H54 (cell line): Measurements from ENCODE around the gene ARSB.
"Not testable (repeated sequence)": the region's sequence is repeated elsewhere in the genome, so short reads cannot be mapped to it uniquely, and the experiment has no call there.

Experiments used
- DNase-seq: peaks from one replicate; pipeline ENCODE4 v3.0.0; 2011; ENCODE audit warnings: low spot score, mixed read lengths; ENCODE audit not compliant: insufficient read length
- FAIRE-seq: peaks from 3 replicates; lab custom pipeline; 2011; peaks lifted over from hg19 to GRCh38; lab: Jason Lieb, UNC
- POLR2A ChIP-seq: IDR thresholded peaks from 2 replicates; pipeline ENCODE4 v1.6.1; 2011; ENCODE audit warnings: low read depth, mild to moderate bottlenecking, low read length

Gene ARSB

DNA sequence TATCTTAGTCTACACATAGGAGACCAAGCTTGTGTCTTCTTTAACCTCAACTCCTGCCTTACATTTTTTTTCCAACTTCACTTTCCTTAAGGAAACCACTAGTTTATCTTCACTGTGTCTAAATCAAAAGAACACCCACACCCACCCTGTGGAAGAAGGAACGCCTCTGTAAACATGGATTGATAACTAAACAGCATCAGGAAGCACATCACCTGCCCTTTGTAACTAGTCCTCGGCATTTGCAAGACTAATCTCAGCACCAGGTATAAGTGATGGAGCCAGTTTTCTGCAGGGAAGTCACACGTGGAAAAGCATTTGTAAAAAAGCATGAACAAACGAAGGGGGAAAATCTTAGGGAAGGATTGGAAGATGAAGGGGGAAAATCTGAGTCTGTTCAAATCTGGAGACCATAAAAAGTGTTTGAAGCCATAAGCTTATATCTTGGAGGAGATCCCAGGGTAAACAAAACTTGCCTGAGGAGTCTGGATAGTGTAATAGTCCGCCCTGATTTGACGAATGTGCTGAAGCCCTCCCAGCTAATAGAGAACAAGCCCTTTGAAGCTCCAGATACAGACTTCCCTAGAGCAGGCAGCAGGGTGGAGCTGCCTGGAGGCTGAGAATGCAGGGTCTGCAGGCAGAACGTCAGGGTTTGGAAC lies 219.2 kb downstream of the ARSB start:
- FAIRE-seq (no peak), DNase-seq (no peak)

DNA sequence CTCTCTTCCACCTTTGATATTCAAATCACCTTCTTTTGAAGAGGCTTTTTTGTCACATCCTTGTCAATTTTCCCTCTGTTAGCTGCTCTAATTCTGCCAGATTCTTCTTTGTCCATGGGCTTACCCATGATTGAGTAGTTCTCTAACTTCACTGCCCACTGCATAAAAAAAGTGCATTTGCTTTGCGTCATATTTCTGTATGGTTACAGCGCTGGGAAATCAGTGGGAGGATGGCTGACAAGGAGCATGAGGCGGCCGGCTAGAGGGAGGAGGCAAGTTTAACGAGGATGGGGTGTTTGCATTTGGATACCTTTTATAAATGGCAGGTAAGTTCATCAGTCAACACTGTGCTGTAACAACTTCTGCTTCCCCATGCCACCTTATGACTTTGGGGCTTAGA lies 220.0 kb downstream of the ARSB start:
- FAIRE-seq, result no peak
- DNase-seq, result no peak
- TF ChIP-seq POLR2A, result no peak

More for the DNA sequence above, 219.2 kb downstream of the ARSB start:
- no peak for TF ChIP-seq POLR2A

DNA sequence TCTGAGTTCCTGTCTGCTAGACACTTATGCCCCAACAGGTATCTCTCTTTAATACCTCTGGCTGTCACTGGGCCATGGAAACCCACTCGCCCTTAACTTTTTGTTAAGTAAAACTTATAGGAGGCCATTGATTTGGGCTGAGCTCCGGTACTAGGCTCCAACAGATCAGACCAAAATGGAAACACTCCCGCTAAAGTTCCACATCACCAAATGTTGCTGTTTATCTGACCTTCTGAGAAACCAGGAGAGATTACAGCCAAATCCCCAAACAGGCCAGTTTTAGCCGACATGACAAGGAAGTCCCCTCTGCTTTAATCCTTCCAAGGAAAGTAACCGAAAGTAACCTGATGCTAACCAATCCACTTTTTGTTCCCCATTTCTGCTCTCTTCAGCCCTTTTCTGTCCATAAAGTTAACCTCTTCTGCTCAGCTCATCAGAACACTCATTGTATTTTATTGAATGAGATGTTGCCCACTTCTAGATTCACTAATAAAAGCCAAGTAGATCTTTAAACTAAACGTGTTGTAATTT lies 221.4 kb downstream of the ARSB start:
- no peak for FAIRE-seq

DNA sequence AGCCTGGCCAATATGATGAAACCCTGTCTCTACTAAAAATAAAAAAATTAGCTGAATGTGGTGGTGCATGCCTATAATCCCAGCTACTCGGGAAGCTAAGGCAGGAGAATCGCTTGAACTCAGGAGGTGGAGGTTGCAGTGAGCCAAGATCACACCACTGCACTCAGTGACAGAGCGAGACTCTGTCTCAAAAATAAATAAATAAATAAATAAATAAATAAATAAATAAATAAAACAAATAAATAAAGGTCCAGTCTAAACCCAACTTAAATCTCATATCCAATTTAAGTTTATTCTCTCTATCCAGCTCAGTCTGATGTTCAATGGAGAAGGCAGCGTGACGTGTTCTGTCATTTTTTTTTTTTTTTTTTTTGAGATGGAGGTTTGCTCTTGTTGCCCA lies 222.4 kb downstream of the ARSB start:
- DNase-seq, FAIRE-seq: not testable (repeated sequence)

More for the DNA sequence above, 221.4 kb downstream of the ARSB start:
- TF ChIP-seq POLR2A, result no peak
- DNase-seq, result no peak

DNA sequence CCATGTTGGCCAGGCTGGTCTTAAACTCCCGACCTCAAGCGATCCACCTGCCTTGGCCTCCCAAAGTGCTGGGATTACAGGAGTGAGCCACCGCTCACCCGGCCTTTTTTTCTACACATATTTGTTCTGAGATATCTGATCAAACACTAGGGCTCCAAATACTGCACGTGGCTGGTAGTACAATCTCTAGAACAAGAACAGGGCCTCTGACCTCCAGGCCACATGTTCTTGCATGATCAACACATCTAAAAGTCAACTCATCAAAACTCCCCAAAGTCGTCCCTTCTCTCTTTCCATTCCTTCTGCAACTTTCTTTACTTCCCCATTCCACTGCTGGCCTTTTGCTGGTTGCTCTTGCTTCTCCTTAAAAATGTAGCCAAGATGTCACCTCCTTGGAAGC lies 223.3 kb downstream of the ARSB start:
- DNase-seq, result no peak
- TF ChIP-seq POLR2A, result no peak
- no peak for FAIRE-seq

DNA sequence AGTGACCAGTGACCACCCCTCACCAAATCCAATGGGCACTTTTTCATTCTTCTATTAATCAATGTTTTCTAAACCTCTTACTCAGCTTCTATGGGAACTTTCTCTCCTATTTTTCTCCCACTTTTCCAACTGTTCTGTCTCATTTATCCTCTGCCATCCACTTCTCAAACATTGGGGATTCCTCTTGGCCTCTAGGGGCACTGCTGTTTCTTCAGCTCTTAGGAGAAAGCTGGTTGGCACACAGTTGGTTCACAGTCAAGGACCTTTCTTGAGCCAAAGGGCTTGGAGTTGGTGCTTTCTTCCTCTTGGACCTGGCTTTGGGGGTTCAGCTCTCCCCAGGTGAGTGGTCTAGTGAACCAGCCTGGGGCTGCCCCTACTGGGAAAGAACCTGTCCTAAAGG lies 224.3 kb downstream of the ARSB start:
- no peak for TF ChIP-seq POLR2A
- FAIRE-seq (no peak), DNase-seq (no peak)

DNA sequence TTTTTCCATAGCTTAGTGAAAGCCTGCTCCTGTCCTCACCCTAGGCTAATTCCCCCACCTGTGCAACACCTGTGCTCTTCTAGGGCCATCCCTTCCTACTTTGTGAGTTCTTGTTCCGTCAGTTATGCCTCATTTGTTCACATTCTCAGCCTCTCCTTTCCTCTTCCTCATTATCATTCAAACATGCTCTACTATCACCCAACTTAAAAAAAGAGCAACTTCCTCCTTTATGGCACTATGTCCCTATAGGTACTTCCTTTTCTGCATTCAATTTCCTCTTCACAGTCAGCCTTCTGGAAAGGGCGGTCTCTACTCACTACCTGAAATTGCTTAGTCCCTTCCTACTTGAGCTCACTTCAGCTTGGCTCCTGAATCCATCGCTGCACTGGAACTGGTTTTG lies 224.7 kb downstream of the ARSB start:
- DNase-seq (no peak), FAIRE-seq (no peak)
- no peak for TF ChIP-seq POLR2A

DNA sequence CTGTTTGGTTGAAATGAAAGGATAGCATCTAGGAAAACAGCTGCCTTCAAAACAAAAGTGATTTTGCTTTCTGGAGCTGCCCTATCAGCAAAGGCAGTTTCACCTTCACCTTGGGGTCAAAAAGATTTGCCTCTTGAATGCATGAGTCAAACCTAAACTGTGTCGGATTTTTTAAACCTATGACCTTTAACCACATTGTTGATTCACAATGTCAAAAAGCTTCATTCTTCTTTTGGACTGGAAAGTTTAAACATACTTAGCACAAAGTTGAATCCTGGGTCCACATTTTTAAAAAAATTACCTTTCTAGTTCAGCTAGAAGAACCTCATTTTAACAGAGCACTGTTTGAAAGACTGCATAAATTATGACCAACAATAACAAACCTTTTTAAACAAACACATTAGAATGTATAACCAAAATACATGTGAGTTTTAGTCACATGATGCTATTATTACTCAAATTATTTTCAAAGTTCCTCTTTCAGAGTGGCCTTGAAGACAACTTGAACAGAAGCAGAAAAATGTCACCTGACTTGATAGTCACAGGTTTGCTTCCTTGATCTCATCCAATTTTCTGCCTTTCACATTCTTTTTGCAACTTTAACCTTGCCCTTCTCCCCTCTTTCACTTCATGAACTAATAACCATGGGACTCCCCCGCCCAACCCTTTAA lies 226.8 kb downstream of the ARSB start:
- no peak for FAIRE-seq
- DNase-seq, result no peak
- no peak for TF ChIP-seq POLR2A

DNA sequence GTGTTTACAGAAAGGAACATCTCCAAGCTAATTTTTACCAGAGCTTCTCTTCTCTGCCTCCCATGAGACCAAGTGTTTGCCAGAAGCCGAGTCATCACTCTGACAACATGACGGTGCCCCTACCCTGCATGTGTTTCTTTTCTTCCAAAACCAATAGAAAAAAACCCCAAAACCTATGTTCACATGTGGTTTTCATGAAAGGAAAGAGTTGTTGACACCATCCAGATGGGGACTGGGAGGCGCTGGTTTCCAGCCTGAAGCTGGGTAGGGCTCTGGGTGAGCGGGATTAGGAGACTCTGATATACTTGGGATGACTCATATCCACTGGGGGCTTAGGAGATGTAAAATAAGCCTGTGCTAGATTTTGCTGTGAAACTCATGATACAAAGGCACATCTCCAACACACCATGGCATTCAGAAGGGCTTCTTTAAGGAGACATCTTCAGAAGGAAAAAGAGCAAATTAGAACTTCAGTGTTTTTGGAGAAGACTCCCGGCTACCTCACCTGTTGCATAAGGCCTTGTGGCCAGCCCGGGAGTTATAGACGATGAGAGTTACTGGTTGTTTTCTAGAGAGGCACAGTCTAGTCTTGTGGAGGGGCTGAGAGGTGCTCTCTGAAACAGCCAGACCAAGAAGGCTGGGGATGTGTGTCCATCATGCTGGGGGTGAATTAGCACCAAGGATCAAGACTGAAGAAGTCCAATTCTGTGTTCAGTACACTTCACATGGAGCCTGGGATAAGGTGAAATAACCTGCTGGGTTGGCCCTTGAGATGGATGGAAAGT lies 227.6 kb downstream of the ARSB start:
- TF ChIP-seq POLR2A, result no peak
- DNase-seq, result no peak
- FAIRE-seq, result no peak

DNA sequence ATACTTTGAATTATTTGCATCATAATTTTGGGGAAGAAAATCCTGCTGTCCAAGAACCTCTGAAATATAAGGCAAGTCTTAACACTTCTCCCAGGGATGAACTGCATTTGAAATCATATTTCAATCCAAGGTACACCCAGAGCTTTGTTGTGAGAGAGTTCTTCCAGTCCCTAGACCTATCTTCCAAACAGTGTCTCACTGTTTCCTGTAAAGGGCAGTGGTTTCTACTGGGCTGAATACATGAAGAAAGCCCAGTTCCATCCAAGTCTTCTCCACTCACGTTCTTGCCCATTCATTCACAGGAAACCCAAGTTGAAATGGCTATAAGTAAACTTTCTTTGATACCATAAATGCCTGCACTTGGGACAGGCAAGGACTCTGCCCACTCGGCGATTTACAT lies 228.3 kb downstream of the ARSB start:
- FAIRE-seq, result no peak

DNA sequence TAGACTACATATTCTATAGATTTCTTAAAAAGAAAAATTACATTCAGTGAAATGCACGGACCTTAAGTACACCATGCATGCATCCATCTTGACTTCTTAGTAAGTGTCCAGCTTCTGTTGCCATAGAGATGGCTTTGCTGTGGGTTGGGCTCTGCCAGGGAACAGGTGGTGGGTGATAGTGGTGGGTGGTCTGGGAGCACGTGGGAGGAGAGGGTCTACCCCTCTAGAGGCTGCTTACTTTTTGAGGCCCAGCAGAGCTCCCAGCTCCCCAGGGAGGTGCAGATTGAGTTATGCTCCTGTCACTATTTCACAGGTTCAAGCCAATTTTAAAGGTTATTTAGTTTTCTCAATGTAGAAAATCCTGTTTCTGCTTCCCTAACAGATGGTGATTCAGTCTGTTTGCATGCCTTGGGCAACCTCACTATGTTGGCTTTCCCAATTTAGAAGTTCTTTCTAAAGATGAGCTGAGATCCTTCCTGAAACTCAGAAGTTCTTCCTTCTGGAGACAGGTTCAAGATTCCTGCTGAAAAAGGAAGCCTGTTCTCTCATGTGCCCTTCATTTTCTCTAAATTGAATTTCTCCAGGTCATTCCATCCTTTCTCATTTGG lies 229.2 kb downstream of the ARSB start:
- TF ChIP-seq POLR2A, result no peak
- FAIRE-seq, result no peak
- no peak for DNase-seq

More for the DNA sequence above, 228.3 kb downstream of the ARSB start:
- no peak for TF ChIP-seq POLR2A
- DNase-seq, result no peak

DNA sequence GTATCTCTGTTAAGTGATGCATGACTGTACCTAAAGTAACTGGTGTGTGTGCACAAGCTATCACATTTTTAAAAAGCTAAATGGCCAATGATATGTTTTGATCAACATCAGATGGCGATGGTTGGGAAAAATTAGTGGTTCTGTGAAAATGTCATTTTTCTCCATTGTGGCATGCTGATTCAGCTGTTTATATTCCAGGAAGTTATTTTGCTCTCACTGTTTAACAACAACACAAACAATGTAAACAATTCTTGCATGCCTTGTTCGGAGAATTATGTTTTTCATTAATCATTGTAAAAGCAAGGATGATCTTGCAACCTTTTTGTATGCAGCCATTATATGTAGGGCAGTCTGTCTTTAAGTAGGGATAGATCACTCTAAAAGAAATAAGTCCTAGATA lies 230.5 kb downstream of the ARSB start:
- no peak for TF ChIP-seq POLR2A
- DNase-seq, result no peak
- FAIRE-seq, result no peak

DNA sequence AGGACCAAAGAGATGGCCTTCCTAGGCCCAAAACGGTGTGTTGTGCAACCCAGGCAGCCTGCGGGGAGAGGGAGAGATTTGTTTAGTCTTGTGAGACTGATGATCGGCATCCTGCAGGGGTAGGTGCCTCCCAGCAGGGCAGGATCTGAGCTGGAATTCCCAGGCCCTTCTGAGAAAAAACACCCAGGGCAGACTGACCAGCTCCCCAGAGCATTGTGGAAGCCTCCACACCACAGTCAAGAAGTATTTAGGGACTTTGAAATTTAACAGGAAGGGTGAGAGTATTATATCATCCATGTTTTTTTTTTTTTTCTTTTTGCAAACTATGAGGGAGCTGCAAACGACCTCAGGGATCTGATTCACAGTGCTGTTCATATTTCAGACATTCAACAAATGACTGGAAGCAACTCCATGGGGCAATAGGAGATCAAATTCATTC lies 232.0 kb downstream of the ARSB start:
- peak; percentile 27 for DNase-seq
- no peak for FAIRE-seq
- no peak for TF ChIP-seq POLR2A

DNA sequence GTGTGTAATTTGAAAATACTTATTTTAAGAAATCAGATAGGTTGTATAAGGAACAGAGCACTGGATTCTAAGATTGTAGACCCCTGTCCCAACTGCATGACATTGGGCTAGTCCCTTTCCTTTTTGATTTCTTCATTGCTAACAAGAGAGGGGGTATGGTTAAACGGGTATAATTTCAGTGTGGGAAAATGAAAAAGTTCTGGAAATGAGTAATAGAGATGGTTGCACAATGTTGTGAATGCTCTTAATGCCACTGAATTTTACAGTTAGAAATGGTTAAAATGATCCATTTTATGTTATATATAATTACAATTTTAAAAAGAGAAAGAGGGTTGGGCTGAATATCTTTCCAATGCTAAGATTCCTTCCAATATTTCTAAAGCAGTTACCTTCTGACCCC lies 233.2 kb downstream of the ARSB start:
- DNase-seq, result no peak
- FAIRE-seq, result no peak
- TF ChIP-seq POLR2A, result no peak
